ENCODE measurements around the gene BCKDHB.

- no peak for TF ChIP-seq CTCF (IDR thresholded peaks at IDR 0.05)
- no peak for TF ChIP-seq EP300 (IDR thresholded peaks at IDR 0.05)
- no peak for TF ChIP-seq POLR2A (IDR thresholded peaks at IDR 0.05)
- no peak for TF ChIP-seq POLR2AphosphoS5 (IDR thresholded peaks at IDR 0.05)
These were observed 138.6 kb downstream of the BCKDHB start for GRCh38 chr6:80245043-80245442.
